ENCODE results near the gene RXFP4.
"Not testable (repeated sequence)": the region's sequence is repeated elsewhere in the genome, so short reads cannot be mapped to it uniquely, and the experiment has no call there.

The RXFP4 gene

DNA sequence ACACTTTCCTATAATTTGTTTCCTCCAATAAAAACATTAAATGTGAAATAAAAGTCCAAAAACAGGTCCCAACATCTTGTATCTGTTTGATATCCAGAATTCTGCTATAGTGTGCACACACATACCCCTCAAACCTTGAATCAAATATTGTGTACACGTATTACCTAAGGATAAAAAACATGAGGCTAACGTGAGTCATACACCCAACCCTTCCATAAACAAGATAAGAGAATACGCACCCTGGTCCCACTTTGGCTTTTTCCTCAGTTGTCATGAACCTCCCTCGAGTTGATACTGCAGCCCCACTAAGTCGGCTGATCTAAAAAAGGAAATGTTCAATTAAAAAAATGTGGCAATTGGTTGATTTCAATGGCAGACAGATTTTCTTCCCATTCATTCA lies 12.4 kb upstream of the RXFP4 start:
- no peak for TF ChIP-seq CTCF (IDR thresholded peaks at IDR 0.05; ENCODE audit: insufficient read depth, low read depth, low read length, missing control alignments)
- no peak overlapping the region for H3K4me3 ChIP-seq (ENCODE audit: low read depth, low read length)
- DNase-seq (ENCODE audit: low read depth), result no peak

- H3K4me3 ChIP-seq (ENCODE audit: low read depth, low read length), result peak overlapping the region; percentile 71
- not testable (repeated sequence) for DNase-seq (ENCODE audit: low read depth)
Observed at GRCh38 chr1:155930725-155931124, 10.7 kb upstream of the RXFP4 start.

GRCh38 chr1:155931332-155932038 lies 10.0 kb upstream of the RXFP4 start:
- peak overlapping the region; percentile 71 for H3K4me3 ChIP-seq (ENCODE audit: low read depth, low read length)
- no peak for DNase-seq (ENCODE audit: low read depth)
- no peak for TF ChIP-seq CTCF (IDR thresholded peaks at IDR 0.05; ENCODE audit: insufficient read depth, low read depth, low read length, missing control alignments)

DNA sequence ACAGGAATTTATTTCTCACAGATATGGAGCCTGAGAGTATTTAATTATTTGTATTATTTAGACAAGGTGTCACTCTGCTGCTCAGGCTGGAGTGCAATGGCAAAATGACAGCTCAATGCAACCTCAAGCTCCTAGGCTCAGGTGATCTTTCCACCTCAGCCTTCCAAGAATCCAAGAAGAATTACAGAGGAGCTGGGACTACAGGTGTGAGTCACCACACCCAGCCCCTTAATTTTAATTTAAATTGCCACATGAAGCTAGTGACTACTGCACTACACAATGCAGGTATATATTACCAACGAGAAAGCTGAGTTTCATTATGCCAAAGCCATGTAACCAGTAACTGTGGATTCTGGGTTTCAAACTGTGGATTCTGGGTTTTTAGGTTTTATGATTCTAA lies 9.4 kb upstream of the RXFP4 start:
- no peak for DNase-seq (ENCODE audit: low read depth)
- TF ChIP-seq CTCF (IDR thresholded peaks at IDR 0.05; ENCODE audit: insufficient read depth, low read depth, low read length, missing control alignments), result no peak
- H3K4me3 ChIP-seq (ENCODE audit: low read depth, low read length), result peak overlapping the region; percentile 71

DNA sequence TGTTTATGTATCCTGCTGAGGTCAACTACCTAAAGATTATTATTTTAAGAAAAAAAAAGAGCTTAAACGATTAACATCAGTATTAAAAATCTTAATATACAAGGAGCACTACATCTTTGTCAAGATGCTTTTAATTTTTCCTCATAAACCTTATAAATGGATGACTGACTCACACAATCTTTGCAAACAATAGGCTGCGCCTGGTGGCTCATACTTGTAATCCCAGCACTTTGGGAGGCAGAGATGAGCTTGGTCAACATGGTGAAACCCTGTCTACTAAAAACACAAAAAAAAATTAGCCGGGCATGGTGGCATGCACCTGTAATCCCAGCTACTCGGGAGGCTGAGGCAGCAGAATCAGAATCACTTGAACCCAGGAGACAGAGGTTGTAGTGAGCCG lies 9.0 kb upstream of the RXFP4 start:
- peak overlapping the region; percentile 71 for H3K4me3 ChIP-seq (ENCODE audit: low read depth, low read length)
- TF ChIP-seq CTCF (IDR thresholded peaks at IDR 0.05; ENCODE audit: insufficient read depth, low read depth, low read length, missing control alignments), result no peak
- DNase-seq (ENCODE audit: low read depth), result no peak

- no peak for DNase-seq (ENCODE audit: low read depth)
- peak overlapping the region; percentile 71 for H3K4me3 ChIP-seq (ENCODE audit: low read depth, low read length)
- TF ChIP-seq CTCF (IDR thresholded peaks at IDR 0.05; ENCODE audit: insufficient read depth, low read depth, low read length, missing control alignments), result no peak
Observed at GRCh38 chr1:155933591-155934096, 7.8 kb upstream of the RXFP4 start.

- peak; percentile 99 for DNase-seq (ENCODE audit: low read depth)
- TF ChIP-seq CTCF (IDR thresholded peaks at IDR 0.05; ENCODE audit: insufficient read depth, low read depth, low read length, missing control alignments), result peak; percentile 10
- H3K4me3 ChIP-seq (ENCODE audit: low read depth, low read length), result peak within 1 kb of the TSS; percentile 71
Observed at GRCh38 chr1:155934097-155934935, 7.1 kb upstream of the RXFP4 start, which contains the start of gene KHDC4. Gene KHDC4 (minus strand): TSS chr1:155934413. CDS start chr1:155934373, 40 bp downstream.

Measured in GM12865 (cell line).